DMS153 (cell line): ENCODE data around the gene TMC8.
"Not testable (repeated sequence)": the region's sequence is repeated elsewhere in the genome, so short reads cannot be mapped to it uniquely, and the experiment has no call there.

ENCODE experiments used
- DNase-seq: peaks from one replicate; lab custom pipeline; 2025; lab: John Stamatoyannopoulos, UW

TMC8 gene

GRCh38 chr17:78111016-78111726, 19.4 kb upstream of the TMC8 start:
- DNase-seq = no peak

DNA sequence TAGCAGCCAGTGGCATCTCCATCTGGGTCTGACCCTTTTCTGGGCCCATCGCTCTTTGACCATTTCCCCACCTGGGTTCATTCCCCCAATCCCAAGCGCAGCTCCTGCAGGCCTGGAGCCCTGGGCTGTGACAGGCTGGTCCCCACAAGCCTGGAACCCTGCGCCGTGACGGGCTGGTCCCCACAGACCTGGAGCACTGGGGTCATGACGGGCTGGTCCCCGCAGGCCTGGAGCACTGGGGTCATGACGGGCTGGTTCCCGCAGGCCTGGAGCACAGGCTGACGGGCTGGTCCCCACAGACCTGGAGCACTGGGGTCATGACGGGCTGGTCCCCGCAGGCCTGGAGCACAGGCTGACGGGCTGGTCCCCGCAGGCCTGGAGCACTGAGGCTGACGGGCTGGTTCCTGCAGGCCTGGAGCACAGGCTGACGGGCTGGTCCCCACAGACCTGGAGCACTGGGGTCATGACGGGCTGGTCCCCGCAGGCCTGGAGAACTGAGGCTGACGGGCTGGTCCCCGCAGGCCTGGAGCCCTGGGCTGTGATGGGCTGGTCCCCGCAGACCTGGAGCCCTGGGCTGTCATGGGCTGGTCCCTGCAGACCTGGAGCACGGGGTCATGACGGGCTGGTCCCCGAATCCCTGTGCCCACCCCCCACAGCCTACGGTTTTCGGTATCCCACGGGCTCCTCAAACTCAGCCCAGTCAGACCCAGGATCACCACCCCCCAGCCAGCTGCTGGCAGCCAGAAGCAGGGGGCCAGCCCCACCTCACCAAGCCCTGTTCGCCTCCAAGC, 18.6 kb upstream of the TMC8 start:
- no peak for DNase-seq

- peak; percentile 34 for DNase-seq
Observed at GRCh38 chr17:78112518-78113471, 17.8 kb upstream of the TMC8 start.

GRCh38 chr17:78113804-78114785, 16.5 kb upstream of the TMC8 start:
- DNase-seq = no peak

DNA sequence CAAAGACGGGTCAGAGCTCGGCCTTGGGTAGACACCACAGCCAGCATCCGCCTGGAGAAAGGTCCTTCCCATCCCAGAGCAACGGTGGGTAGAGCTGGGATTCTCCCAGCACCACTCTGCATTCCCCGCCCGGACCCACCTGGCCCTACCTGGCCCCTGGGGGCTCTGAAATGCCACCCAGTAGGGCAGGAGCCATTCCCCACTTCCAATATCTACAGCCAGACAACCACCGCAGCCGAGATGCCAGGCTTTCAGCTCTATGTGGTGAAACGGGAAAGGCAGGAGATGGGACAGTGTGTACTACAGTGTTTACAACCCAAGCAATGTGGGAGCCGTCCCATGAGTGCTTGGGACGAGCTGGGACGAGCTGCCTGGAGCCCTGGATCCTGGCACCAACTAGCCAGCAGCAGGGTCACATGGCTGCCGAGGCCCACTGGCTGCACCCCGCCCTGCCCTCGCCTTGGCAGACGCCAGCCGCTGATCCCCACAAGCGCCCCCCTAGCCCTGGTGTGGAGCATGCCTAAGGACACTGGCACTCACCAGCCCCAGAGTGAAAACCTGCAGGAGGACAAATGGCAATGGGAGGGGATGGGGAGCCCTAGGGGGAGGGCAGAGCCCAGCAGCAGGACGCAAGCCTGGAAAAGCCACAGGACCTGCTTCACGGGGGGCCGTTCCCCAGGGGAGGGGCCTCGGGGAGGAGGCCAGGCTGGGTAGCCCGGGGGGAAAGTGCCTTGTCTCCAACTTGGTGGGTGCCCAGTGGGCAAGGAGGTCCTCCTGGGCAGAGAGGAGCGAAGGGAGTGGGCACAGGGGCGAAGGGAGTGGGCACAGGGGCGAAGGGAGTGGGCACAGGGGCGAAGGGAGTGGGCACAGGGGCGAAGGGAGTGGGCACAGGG, 15.5 kb upstream of the TMC8 start:
- DNase-seq = no peak

DNA sequence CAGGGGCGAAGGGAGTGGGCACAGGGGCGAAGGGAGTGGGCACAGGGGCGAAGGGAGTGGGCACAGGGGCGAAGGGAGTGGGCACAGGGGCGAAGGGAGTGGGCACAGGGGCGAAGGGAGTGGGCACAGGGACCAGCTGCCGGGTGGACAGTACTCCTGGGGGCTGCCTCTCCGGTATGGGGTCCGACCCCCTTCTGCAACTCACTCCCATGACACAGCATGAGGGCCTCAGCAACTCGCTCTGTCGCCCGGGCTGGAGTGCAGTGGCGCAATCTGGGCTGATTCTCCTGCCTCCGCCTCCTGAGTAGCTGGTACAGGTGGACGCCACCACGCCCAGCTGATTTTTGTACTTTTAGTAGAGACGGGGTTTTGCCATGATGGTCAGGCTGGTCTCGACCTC, 14.8 kb upstream of the TMC8 start:
- DNase-seq = not testable (repeated sequence)

GRCh38 chr17:78116411-78116810, 14.2 kb upstream of the TMC8 start:
- DNase-seq = no peak

GRCh38 chr17:78117027-78117981, 13.3 kb upstream of the TMC8 start:
- peak; percentile 64 for DNase-seq

- no peak for DNase-seq
Observed at GRCh38 chr17:78118801-78119241, 11.8 kb upstream of the TMC8 start.

DNA sequence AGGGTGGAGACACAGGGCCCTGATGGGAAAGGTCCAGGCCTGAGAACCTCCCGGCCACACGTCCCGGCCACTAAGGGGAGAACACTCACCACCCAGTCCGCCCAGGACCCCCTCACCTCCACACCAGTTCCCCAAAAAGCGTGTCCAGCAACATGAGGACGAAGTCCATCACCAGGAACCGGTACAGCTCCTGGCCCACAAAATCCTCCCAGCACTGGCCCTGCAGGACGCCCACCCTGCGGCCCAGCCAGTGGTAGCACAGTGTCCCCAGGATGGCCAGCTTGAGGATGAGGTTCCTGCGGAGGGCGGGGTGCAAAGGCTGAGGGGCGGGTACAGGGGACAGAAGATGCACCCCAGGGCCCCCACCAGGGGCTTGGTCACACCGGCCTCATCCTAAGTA, 10.0 kb upstream of the TMC8 start:
- no peak for DNase-seq

DNA sequence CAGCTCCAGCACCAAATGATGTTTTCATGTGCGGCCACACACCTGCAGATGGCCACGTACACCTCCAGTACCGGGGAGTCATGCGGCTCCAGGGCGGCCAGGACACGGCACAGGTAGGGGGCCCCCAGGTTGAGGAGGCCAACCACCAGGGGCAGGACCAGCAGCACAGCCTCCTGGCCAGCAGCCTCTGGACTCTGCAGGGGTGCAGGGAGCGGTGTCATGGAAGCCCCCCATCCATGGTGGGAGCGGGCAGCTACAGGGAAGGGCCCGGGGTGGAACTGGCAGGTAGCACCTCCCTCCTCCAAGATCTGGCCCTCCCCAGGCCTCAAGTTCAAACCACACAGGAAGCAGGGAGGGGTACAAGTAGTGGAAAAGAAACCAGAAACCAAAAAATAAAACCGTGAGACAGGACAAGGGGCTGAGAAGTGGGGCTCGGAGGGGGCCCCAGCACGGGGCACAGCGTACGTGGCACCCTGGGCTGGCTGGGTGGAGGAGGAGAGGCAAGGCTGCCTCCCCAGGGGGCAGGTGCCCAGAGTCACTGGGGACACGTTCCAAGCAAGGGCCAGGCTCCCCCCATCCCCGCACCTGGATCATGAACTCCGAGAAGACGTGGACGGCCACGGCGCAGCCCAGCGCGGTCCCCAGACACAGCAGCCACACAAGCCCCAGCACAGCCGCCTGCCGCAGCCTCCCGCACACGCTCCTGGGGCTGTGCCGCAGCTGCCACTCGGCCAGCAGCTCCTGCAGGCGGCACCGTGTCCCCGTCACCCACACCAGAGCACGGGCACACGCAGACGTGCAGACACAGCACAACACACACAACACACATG, 9.4 kb upstream of the TMC8 start:
- no peak for DNase-seq

- DNase-seq = no peak
Observed at GRCh38 chr17:78121801-78122215, 8.8 kb upstream of the TMC8 start.

DNA sequence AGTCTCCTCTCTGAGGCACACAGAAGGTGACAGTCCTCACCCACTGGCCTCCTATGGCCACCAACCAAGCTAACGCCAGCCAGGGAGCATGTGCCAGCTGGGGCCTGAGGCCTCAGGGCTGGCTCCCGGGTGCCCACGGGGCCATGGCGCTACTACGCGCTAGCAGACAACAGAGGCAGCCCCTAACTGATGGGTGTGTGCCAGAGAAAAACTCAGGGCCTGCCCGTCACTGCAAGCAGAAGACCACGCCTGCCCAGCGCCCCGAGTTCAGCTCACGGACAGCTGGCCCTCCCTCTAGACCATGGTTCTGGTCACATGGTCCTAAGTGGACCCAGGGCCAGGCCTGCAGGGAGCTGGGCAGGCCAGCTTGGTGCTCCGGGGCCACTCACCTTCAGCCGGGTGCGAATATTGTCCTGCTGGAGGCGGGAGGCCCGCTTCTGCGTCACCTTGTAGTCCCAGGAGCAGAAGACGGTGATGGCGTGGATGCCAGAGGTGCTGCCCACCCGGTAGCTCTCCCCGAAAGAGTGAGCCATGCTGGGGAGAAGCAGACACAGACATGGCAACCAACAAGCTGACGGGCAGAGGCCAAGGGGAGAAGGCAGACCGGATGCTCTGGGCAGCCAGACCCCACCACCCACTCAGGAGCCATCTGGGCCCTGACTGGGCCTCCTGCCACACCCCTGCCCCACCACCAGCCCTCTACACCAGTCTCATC, 8.2 kb upstream of the TMC8 start:
- no peak for DNase-seq

GRCh38 chr17:78122931-78123249, 7.7 kb upstream of the TMC8 start:
- DNase-seq = no peak

GRCh38 chr17:78123258-78123929, 7.2 kb upstream of the TMC8 start:
- no peak for DNase-seq

- DNase-seq = no peak
Observed at GRCh38 chr17:78124081-78124835, 6.3 kb upstream of the TMC8 start.
